Chondrocyte (in vitro differentiated cells): Measurements from ENCODE around the gene PALLD. TPM values are rescaled to one million over a fixed set of nuclear protein-coding genes. Genes with fewer than 3 reads are reported as not detected.

Experiments
- DNase-seq: peaks from one replicate; pipeline ENCODE4 v3.0.0; 2021; ENCODE audit warnings: mixed read lengths, low spot score
- H3K27ac Mint-ChIP-seq: one replicate; pipeline ENCODE4 v1.8.0; 2021; ENCODE audit warnings: mild to moderate bottlenecking, moderate library complexity, mixed read lengths; ENCODE audit not compliant: unreplicated experiment
- H3K27me3 Mint-ChIP-seq: 2 replicates; pipeline ENCODE4 v1.8.0; 2021; ENCODE audit warnings: low read depth, mixed read lengths
- H3K36me3 Mint-ChIP-seq: 2 replicates; pipeline ENCODE4 v1.8.0; 2021; ENCODE audit warnings: low read depth, mixed read lengths
- H3K4me1 Mint-ChIP-seq: 2 replicates; pipeline ENCODE4 v1.8.0; 2021; ENCODE audit warnings: low read depth, mild to moderate bottlenecking, mixed read lengths
- H3K4me3 Mint-ChIP-seq: one replicate; pipeline ENCODE4 v1.8.0; 2021; ENCODE audit warnings: mild to moderate bottlenecking, moderate library complexity, mixed read lengths; ENCODE audit not compliant: unreplicated experiment
- H3K9me3 Mint-ChIP-seq: 2 replicates; pipeline ENCODE4 v1.8.0; 2021; ENCODE audit warnings: low read depth, mixed read lengths
- CTCF ChIP-seq: fragments of 200-600 bp; sonication (generic); IDR thresholded peaks from 2 replicates; pipeline ENCODE4 v1.5.0; 2021; ENCODE audit warnings: antibody characterized with exemption, mild to moderate bottlenecking, moderate library complexity
- total RNA-seq: library from RNA; stranded (reverse); gene quantifications from 3 replicates; pipeline ENCODE4 v1.2.1, GENCODE V29; 2021

The PALLD gene
- total RNA-seq, 1 donor from 2014 or later: 900 TPM

DNA sequence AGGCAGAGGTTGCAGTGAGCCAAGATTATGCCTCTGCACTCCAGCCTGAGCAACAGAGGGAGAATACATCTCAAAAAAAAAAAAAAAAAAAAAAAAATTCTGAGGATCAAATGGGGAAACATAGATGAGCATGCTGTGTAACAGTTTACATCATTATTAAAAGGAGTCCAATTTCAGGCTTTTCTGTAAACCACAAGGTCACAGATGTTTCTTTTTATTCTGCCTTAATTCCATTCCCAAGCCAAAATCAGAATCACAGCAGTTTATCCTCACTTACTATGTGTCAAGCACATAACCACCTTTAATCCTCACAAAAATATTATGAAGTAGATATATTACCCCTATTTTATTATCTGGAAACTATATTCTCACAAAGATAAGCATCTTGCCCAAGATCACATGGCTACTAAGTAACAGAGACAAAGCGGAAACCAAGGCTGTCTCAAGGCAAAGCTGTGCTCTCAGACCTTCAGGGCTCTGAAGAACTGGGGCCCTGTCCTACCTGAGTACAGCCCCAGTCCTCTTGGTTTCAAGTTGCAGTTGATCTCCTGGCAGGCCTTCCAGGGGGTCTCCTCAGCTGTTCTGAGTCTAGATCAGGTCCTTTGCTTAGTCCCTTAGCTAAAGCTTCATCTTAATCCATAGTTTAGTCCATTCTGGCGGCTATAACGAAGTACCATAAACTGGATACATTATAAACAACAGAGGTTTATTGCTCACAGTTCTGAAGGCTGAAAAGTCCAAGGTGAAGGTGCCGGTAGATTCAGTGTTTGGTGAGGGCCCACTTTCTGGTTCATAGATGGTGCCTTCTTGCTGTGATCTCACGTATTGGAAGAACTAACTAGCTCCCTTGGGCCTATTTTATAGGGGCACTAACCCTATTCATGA is 141.3 kb downstream of the PALLD start:
- no peak overlapping the region for H3K4me3 Mint-ChIP-seq
- H3K27ac Mint-ChIP-seq: peak overlapping the region; percentile 96
- no peak for TF ChIP-seq CTCF
- peaks cover 90% of the 10 kb centered on the region for H3K4me1 Mint-ChIP-seq
- H3K36me3 Mint-ChIP-seq: peaks cover 6% of the 10 kb centered on the region
- no peak for DNase-seq
- no peaks in the 10 kb centered on the region for H3K27me3 Mint-ChIP-seq
- H3K9me3 Mint-ChIP-seq: no peaks in the 10 kb centered on the region

GRCh38 chr4:168639914-168640313 is 143.1 kb downstream of the PALLD start:
- no peaks in the 10 kb centered on the region for H3K9me3 Mint-ChIP-seq
- H3K4me1 Mint-ChIP-seq: peaks cover 100% of the 10 kb centered on the region
- peak overlapping the region; percentile 96 for H3K27ac Mint-ChIP-seq
- no peaks in the 10 kb centered on the region for H3K27me3 Mint-ChIP-seq
- H3K4me3 Mint-ChIP-seq: no peak overlapping the region
- TF ChIP-seq CTCF: no peak
- DNase-seq: no peak
- H3K36me3 Mint-ChIP-seq: peaks cover 6% of the 10 kb centered on the region

GRCh38 chr4:168641811-168642140 is 144.9 kb downstream of the PALLD start:
- Mint-ChIP-seq H3K27ac (peak overlapping the region; percentile 96), H3K27me3 (no peaks in the 10 kb centered on the region), H3K4me3 (no peak overlapping the region), H3K4me1 (peaks cover 100% of the 10 kb centered on the region), H3K9me3 (no peaks in the 10 kb centered on the region), H3K36me3 (peaks cover 6% of the 10 kb centered on the region)
- no peak for DNase-seq
- no peak for TF ChIP-seq CTCF

GRCh38 chr4:168642591-168642990 is 145.7 kb downstream of the PALLD start:
- DNase-seq: no peak
- no peaks in the 10 kb centered on the region for H3K9me3 Mint-ChIP-seq
- peak overlapping the region; percentile 90 for H3K27ac Mint-ChIP-seq
- no peaks in the 10 kb centered on the region for H3K27me3 Mint-ChIP-seq
- peaks cover 99% of the 10 kb centered on the region for H3K4me1 Mint-ChIP-seq
- H3K4me3 Mint-ChIP-seq: peak overlapping the region; percentile 25
- peaks cover 6% of the 10 kb centered on the region for H3K36me3 Mint-ChIP-seq
- no peak for TF ChIP-seq CTCF

GRCh38 chr4:168643111-168643795 is 146.4 kb downstream of the PALLD start:
- H3K36me3 Mint-ChIP-seq: peaks cover 6% of the 10 kb centered on the region
- H3K4me1 Mint-ChIP-seq: peaks cover 99% of the 10 kb centered on the region
- no peak for DNase-seq
- H3K9me3 Mint-ChIP-seq: no peaks in the 10 kb centered on the region
- no peaks in the 10 kb centered on the region for H3K27me3 Mint-ChIP-seq
- H3K27ac Mint-ChIP-seq: peak overlapping the region; percentile 90
- H3K4me3 Mint-ChIP-seq: peak overlapping the region; percentile 10
- no peak for TF ChIP-seq CTCF
